Iris pigment epithelial cell (primary cell): Measurements from ENCODE around the gene HMGB1.

Source experiments
- DNase-seq: peaks from one replicate; pipeline ENCODE4 v3.0.0-alpha.2; 2011; ENCODE audit warnings: low read depth

The HMGB1 gene

DNA sequence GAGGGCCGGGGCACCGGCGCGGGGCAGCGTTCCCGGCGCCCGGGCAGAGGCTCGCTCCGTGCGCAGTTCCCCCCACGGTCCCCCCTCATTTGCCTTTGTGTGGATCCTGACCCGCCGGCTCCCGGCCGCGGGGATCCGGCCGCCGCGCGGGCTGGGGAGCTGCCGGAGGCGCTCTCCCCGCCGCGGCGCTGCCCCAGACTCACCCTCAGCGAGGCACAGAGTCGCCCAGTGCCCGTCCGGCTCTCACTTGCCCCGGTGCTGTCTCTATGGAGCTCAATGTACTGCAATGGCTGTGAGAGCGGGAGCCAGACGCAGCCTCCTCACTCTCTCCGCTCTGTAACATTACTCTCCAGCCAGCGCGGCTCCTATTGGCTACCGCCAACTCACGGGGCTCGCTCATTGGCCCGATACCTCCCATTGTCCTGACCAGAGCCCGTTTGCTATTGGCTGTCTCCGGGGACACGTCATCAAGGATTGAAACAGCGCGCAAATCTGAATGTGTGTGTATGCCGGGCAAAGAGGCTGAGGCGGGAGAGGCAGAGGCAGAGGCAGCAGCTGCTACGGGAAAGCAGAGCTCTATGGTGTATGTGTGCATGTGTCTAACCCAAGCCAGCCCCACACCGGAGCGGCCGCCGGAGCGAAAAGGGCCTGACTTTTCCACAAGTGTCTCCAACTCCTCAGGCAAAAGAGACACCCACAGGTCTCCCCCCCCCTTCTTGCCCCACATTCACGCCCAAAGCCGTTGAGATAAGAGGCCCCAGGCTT, at the start of gene HMGB1:
HMGB1 (minus strand) TSS at position 344 of the 765 bp plus-strand sequence. CDS start 2,256 bp downstream, outside the sequence.
- peak; percentile 99 for DNase-seq

GRCh38 chr13:30510811-30511371, 45.2 kb upstream of the HMGB1 start:
- DNase-seq = peak; percentile 24

DNA sequence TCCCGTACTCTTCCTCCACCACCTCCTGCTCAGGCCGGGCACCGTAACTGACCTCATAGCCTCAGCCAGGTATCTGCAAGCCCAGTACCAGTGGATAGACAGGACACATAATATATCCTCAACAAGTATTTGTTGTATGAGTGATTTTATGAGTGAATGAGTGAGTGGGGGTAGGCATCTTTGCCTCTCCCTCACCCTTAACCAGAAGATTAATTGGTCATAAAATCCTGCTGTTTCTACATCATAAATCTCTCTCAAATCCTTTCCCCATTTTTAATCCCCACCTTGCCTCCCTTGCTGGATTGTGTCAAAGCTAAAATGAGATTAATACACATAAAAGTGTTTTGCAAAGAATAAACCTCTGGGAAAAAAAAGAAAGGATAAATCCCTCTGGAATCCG, 44.4 kb upstream of the HMGB1 start:
- no peak for DNase-seq

DNA sequence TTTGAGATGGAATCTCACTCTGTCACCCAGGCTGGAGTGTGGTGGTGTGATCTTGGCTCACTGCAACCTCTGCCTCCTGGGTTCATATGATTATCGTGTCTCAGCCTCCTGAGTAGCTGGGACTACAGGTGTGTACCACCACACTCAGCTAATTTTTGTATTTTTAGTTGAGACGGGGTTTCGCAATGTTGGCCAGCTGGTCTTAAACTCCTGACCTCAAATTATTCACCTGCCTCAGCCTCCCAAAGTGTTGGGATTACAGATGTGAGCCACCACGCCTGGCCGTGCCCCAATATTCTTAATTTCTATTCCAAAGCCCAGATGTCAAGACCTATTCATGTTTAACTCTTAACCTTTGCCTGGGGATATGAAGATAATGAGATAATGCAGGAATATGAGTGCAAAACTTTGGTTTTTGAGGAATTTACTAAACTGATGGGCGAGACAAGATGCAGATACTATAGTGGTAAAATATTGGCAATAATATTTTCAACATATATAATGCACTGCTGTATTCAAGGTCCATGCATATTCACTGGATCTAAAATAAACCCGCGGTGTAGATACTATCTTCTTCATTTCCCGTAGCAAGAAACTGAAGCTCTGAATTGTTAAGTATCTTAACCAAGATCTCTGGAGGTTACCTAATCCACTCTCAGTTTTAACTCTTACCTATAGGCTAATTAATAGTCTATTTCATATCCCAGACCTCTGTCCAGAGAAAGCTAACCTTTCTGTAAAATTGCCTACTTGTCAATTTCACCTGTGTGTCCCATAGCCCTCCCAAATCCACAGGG, 43.7 kb upstream of the HMGB1 start:
- no peak for DNase-seq

- peak; percentile 63 for DNase-seq
These were observed 38.3 kb upstream of the HMGB1 start for GRCh38 chr13:30504081-30504480.

DNA sequence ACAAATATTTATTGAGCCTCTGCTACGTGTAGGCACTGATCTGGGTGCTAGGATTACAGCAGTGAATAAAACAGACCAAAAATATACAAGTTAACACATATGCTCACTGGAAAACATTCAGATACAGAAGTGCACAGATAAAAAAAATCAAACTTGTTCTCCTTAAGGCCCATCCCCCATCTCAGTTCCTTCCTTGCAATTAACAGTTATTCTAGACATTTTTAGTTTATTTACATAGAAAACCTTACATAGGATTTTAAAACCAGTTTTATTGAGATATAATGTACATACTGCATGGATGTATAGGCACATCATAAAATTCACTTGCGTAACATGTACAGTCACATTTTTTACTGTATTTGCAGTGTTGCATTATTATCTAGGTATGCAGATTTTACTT, 36.5 kb upstream of the HMGB1 start:
- DNase-seq = no peak

DNA sequence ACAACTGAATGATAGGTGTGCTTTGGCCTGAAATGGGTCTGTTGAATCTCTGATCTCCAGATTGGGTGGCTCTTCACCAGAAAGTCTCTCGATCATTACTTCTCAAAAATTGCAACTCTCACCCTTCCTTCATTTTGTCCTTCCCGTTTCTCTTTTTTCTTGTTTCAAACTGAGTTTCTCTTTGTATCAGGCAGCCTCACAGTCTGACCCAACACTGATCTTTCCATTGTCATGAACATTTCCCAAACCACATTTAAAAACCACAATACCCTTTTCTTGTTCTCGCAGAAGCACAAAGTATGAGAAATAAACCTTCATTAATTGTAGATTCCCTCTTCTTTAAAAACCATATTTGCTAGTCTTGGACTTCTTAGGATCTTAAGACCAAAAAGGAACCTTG, 33.6 kb upstream of the HMGB1 start:
- DNase-seq = no peak

DNA sequence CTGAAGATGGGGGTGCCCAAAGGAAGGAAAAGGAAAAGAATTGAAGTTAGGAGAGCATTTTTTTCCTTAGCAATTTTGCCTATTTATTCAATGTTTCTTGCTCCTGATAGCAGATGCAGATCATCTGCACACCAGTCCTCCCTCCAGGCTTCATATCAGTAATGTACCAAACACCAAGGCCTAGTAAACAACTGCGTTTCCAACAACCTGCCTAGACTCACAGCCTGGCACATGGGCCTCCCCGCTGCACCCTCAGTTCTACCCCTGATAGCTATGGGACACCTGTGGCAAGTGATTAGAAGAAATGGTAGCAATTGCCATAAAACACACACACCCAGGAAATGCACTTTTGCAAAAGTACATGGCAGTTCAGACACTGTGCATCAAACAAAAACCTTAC, 30.4 kb upstream of the HMGB1 start:
- DNase-seq = no peak

GRCh38 chr13:30495746-30496145, 30.0 kb upstream of the HMGB1 start:
- no peak for DNase-seq

DNA sequence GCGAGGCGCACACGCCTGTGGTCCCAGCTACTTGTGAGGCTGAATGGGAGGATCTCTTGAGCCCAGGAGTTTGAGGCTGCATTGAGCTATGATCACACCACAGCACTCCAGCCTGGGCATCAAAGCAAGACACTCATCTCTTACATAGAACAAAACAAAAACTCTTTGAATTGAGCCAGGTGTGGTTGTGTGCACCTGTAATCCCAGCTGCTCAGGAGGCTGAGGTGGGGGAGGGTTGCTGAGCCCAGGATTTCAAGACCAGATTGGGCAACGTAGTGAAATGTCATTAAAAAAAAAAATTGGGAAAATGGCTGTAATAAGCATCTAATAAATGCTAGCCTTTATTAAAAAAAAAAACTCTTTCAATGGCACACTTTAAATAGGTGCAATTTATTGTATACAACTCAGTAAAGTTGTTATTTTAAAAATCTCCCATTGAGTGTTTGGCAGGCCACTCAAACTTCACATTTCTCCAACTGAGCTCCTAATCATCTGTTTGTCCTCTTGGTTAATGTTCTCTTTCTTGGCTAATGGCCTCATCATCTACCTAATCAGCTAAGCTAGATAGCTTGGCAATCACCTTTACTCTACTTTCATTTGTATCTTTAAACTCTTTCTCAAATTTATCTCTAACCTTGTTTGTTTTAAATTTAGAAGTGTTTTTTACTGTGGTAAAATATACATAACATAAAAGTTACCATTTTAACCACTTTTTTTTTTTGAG, 28.1 kb upstream of the HMGB1 start:
- DNase-seq = no peak

- DNase-seq = no peak
These were observed 21.3 kb upstream of the HMGB1 start for GRCh38 chr13:30487075-30487470.

- DNase-seq = no peak
These were observed 20.7 kb upstream of the HMGB1 start for GRCh38 chr13:30486230-30487074.

DNA sequence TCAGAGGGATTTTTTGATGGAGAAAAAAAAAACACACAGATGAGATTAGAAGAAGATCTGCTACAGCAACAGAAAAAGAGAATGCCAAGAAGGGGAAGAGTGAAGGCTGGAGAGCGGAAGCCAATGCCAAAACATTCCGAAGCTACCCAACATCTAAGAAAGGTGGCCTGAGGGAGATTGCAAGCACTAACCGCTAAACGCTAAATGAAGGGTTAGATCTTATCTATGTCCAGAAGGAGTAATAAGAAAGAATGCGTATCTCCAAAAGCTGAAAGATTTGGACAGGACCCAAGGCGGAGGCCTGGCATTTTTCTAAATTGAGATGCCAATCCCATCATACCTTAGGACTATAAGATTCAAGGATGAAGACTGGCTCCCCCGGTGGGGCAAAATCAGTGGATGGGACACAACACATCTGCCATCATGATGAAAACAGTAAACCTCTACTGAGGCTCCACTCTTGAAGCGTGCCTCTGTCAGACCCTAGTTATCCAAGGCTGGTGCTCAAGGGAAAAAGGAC, 15.6 kb upstream of the HMGB1 start:
- DNase-seq = no peak

DNA sequence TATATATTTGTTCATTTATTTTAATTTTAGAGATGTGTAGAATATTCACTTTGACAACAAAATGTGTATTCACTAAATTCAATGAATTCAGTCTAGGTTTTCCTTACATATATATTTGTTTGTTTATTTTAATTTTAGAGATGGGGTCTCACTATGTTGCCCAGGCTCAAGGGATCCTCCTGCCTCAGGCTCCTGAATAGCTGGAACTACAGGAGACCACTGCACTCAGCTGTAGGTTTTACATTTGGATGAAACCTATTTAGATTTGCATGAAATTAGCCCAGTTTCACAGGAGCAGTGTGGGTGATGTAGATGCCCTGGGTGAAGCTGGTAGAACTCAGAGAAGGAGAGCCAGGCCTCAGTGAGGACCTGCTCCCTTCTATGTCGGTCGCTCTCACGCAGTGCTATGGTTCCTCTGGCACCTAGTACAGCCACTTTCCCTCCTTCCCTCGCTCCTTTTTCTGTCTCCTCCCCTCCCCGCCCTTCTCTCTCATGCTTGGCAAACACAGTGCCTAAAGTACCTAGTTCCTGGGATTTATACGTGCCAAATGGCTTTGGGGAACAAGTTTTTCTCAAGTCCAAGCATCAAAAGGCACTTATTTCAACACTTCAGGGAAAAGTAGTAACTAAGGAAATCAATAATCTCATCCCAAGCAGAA, 14.7 kb upstream of the HMGB1 start:
- DNase-seq = no peak

DNA sequence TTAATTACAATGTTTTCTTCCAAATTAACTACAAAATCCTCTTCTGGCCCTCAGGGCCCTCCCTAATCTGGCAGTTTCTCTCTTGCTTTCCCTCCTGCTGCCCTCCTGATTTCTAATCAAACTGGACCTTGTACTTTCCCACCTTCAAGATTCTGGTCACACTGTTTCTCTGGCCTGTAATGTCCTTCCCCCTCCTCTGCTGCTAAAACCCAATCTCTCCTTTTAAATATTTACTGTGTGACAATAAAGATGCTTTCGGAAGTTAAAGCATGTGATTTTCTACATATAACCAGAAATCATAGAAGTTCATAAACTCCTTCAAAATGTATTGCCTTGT, 14.1 kb upstream of the HMGB1 start:
- DNase-seq = no peak

- no peak for DNase-seq
These were observed 13.6 kb upstream of the HMGB1 start for GRCh38 chr13:30479154-30479882.

DNA sequence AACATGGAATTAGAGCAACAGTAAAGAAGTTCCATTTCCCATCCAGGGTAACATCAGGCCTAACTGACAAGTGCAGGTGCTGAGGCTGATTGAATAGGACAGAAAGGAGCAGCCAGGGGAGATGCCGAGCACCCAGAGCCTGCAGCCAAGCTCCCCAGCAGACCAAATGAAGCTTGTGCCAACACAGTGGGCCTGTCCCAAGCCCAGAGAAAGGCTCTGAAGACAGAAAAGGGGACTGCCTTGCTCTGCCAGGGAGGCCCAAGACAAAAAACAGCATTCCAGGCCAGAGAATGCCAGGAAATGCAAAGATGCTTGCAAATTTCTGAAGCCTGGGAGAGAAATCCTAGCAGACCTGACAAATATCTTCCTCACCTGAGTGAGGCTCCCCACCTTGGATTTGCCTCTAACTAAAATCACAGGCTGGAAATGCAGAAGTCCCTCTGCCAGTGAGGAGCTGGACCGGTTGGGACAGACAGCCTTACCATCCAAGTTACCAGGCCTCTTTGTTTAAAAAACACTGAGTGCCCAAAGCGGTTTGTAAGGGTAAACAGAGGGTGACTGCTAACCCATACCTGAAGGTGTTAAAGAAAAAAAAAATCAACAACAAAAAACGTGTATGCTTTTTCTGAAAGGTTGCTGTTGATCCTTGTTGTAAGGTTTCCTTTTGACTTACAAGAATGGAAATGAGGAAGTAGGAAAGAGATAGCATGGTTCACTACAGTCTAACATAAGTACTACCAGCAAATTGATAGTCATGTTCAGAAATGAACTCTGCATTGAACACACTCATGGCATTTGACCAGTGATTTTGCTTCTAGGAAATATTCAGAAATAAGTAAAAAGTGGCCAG, 11.8 kb upstream of the HMGB1 start:
- no peak for DNase-seq

- no peak for DNase-seq
These were observed 7.9 kb upstream of the HMGB1 start for GRCh38 chr13:30473675-30474074.

- no peak for DNase-seq
These were observed 1.1 kb upstream of the HMGB1 start for GRCh38 chr13:30466841-30467252.
